GM21381 (cell line): ENCODE results near the gene VPS37C.
A peak's percentile ranks its signal among the peaks of the same experiment; 100 is the strongest.

Experiments used
- ATAC-seq: cut with Tn5 transposase; IDR thresholded peaks from one replicate; pipeline ENCODE4 v1.9.1; 2021; ENCODE audit warnings: mild to moderate bottlenecking, moderate library complexity; ENCODE audit not compliant: unreplicated experiment

The VPS37C gene

DNA sequence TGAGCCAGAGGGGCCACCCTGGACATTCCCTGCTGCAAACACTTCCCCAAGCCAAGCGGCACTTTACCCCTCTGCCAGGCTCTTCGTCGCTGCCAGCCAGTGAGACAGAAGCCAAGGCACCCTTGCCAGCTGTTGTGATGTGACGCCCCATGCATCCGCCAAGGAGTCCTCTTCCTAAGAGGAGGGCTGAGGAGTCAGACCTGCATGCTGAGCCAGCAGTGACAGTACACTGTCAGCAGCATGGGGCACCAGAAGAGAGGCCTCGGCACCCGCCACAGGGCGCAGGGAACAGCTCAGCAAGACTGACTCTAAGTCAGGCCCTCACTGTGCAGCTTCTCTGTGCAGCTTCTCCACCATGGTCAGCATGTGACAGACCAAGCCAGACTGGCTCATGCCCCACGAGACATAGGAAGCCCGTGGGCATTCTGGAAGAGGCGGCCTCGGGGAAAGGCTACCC, 26.4 kb downstream of the VPS37C start:
- ATAC-seq = no peak

DNA sequence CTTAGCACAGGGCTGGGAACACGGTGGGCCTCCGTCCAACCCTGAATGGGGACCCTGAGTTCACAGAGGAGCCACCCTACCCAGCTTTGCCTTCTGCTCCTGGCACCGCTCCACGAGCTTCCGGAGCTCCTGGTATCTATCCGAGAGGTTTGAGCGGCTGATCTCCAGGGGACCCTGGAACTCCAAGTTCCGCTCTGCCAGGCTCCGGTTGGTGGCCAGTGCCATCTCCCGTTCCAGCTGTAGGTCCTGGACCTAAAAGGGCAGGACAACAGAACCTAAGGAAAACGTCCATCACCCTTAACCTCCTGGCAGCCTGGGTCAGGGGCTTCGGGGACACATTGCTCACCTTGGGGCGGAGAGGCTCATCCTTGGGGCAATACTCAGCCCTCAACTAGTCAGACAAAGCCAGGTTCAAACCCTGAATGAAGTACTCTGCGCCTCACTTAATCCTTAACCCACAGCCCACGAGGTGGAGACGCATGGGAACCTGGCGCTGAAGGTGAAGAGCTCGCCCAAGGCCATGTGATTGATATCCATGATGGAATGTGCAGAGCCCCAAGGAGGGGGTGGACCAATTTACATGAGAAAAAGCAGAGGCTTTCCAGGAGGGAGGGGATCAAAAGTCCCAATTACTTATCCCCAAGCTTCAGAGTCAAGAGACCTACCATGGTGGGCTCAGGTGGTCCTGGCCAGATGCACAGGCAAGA, 27.1 kb downstream of the VPS37C start:
- ATAC-seq = no peak

DNA sequence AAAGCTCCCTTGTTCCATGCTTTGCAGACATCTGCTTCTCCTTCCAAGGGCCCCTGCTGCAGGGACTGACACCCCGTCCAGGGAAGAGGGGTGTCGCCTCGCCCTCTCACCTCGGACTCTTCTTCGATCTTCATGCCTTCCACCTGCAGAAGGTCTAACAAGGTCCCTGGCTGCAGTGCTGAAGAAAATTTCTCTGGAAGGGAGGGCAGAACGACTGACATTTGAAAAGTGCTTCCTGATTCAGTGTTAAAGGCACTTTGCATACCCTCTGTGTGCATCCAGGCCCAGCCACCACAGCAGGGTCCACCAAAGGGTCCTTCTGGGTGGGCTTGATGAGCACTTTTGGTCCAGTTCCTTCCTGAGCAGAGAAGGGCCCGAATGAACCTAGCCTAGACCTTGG, 28.1 kb downstream of the VPS37C start:
- ATAC-seq = no peak

DNA sequence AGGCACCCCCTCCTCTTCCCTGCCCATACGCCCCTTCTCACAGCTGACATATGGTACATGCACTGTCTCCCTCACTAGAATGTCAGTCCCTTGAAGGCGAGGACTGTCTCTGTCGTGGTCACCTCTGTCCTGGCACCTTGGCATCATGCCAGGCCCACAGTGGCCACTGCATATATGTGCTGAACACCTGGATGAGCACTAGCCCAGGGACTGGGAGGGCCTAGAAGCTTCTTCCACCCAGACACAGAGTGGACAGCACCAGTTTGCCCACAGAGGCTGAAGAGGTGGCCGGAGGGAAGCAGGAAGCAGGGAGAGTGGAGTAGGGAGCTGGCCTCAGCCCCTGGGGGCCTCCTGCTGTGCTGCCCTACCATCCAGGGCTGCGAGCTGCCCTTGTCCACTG, 28.6 kb downstream of the VPS37C start:
- ATAC-seq = no peak

DNA sequence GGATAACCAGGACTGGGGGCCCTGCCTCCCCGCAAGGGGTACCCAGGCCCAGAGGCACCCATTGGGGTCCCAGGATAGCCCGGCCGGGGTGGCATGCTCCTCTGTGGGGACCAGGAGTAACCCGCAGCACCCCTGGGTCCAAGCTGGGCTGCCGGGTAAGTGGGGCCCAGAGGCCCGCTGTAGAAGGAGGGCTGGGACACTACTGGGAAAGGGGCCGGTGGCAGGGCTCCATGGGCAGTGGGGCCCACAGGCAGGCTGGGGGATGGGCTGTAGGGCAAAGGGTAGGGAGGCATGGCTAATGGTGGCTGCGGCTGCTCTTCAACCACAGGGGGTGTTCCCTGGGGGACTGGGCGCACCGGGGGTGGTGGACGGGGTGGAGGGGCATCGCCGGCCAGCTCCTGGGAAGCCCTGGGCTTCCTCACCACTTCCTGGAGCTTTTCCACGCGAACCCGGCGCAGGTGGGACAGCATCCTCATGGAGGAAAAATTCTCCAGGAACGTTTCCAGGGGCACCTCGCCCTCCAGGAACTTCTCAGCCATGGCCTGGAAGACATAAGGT, 29.1 kb downstream of the VPS37C start:
- ATAC-seq = no peak

DNA sequence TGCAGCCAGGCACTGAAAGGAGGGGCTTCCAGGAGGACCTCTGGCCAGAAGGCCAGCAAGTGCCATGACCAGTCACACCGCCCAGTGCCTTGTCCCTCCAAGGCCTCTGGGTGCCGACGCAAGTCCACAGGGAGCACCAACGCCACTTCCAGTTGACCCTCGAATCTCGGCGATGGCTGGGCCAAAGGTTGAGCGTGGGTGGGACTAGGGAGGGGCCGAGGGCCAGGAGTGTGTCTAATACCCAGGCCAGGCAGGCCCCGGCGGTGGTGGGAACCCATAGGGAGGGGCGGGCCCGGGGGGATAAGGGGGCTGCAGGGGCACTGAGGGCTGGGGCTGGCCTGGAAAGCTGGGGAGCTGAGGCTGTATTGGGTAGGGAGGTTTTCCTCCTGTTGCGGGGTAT, 29.6 kb downstream of the VPS37C start:
- ATAC-seq = no peak

DNA sequence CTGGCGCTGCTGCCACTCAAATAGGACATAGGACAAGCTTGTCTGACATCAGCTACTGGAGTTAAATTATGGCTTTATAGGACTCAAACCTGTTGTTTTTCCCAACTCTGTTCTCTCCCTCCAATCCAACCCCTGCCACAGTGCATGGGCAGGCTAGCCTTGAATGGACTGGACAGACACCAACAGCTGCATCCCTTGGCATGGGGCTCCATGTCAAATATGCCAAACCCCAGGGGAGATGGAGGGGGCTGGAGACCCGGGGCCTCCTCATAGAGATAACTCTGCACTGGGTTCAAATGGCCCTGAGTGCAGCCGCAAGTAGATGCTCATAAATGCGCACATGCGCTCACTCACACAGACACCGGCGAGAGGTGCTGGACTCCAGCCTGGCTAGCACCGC, 30.0 kb downstream of the VPS37C start:
- no peak for ATAC-seq

DNA sequence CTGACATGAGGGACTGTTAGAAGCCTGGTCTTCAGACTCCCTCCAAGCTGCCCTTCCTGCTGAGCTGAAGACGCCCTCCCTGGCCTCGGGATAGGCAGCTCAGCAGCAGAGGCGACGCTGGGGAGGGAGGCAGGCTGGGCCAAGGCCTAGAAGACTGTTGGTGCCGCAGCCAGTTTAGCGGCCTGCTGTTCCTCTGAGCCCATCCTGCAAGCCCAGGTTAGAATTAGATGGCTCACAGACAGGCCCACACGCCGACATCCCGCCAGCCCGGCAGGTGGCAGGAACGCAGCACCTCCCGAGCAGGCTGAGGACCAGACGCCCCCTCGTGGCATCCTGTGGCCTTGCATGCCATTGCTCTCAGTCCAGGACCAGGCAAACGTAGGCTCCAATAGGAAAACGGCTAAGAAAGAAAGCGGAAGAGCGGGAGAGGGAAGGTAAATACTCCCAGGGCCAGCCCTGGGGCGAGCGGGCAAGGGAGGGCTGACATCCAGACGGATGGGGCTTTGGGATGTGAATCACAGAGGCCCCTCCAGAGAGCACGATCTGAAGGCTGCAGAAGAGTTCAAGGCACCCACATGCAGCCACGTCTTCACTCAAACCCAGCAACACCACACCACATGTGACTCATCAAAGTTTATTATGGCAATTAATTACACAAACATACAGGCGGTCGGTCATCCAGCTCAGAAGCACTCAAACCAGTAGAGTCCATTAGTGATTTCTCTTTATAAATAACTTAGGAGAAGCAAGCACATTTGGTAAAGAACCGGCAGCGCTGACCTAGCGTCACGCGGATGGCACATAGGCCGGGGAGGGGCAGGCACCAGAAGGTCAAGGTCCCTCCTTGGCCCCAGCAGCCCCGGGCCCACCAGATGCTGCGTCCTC, 31.3 kb downstream of the VPS37C start:
- peak; percentile 91 for ATAC-seq

DNA sequence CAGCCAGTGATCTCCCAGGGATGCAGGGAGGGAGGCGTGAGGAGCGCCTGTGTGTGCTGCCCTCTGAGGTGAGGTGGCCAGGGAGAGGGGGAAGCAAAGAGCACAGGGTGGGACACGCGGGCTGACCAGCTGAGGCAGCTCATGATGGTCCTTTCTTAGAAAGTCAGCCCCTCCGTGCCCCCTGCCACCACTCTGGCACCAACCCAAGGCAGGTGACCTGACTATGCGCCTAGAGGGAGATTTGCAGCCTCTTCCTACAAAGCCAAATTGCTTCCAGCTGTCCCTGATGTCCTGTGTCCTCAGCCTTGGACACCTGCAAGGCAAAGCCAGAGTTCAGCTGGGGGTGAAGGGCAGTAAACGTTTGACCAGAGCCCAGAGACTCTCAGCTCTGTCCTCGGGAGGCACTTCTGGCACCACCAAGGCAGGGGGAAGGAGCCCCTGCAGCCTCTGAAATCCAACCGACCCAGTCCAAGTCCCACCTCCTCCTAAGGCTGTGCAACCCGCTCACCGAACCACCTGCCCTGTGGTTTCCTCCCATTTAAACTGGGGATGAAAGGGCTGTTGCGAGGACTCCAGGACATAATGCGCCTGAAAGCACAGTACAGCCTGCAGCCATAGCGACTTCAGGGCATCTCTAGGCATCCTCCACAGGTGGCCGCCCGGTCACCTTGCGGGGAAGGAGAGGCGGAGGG, 32.1 kb downstream of the VPS37C start:
- no peak for ATAC-seq

DNA sequence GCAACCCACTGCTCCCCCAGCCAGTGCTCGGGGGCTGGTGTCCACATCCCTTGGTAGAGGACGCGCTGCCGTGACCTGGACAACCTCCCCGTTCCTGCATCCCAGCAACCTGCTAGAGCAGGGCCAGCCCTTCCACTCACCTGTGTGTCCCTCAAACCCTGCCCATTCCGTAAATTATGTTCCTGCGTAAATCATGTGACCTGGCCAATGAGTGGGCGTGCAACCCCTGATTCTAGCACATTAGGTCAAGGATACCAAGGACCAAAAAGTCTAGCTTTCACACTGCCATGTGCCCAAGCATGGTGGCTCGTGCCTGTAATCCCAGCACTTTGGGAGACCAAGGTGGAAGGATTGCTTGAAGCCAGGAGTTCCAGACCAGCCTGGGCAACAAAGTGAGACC, 33.2 kb downstream of the VPS37C start:
- no peak for ATAC-seq

DNA sequence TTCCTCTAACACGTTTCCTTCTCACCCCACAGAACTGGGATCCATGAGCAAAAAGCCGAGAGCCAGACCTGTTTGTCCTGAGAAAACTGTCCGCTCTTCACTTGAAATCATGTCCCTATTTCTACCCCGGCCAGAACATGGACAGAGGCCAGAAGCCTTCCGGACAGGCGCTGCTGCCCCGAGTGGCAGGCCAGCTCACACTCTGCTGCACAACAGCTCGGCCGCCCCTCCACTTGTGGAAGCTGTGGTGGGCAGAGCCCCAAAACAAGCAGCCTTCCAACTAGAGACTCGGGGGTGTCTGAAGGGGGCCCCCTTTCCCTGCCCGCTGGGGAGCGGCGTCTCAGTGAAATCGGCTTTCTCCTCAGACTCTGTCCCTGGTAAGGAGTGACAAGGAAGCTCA, 35.0 kb downstream of the VPS37C start:
- no peak for ATAC-seq

DNA sequence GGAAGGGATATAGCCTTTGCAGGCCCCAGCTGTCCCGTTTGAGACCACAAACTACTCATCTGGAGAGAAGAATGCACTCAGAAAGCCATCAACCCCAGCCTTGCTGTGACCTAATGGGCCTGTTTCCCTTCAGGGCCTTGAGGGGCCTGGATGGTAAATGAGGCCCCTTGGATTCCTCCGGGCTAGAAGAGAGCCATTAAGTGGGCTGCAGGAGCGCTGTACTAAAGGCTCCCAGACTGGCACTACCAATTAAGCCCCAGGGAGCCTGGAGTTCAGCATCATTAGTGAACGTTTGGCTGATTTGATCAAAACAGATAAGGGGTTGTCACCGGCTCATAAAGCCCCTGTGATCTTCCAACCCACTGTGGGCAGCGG, 35.9 kb downstream of the VPS37C start:
- ATAC-seq = no peak

DNA sequence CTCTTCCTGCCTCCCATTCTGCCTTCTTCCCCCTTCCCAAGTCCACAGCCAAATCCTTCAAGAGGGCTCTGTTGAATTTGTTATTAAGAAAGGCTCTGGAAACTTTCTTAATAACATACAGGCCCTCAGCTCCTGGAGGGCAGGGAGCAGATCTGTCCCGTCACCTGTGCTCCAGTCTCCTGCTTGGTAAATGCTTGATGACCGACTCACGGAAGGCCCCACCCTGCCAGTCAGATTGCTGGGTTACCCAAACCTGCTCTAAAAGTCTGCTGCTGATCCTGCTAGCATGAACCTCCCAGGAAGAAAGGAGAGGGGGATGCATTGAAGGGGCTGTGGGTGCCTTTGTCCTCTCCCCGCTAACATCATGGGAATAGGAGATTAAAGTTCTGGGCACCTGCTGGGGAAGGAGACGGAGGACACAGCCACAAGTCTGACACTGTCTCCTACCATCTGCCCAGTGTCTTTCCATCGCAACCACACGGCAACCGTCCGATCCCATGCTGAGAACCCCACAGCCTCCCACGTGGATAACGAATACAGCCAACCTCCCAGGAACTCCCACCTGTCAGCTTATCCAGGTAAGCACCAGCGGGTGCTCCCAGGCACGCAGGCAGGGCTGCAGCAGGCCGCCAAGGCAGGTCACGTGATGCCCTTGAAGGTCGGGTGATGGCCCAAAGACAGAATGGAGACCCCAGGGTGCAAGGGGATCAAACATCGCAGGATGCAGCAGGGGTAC, 36.5 kb downstream of the VPS37C start:
- ATAC-seq = no peak

DNA sequence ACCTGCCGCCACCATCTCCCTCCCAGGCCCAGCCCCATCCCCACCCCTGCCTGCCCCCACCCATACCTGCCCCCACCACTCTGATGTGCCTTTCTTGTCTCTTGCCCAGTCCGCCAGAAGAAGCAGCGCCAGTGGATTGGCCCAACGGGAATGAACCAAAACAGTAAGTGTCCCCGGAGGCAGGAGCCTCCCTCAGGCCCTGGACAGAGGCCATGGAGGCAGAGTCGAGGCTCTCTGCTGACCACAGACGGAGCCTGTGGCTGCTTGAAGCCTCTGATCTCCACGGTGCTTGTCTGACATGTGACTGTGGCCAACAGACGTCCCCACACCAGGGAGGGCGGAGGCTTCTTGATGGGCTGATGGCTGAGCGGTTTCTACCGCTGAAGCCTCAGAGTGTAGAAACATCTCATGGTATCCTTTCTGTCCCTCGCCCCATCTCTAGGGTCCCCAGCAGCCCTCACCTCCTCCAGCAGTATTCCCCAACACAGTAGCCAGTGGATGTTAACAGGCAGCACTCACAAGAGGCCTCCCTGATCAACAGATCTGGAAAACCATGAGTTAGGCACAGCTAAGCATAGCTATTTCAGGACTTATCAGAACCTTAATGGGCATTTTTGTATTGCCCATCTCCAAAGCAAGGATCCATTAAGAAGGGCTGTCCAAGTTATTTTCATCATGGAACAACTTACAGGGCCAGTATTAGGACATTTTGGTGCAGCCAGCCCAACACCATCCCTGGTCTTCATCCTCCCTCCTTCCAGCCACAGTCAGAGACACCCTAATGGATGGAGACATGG, 37.3 kb downstream of the VPS37C start:
- ATAC-seq = no peak

DNA sequence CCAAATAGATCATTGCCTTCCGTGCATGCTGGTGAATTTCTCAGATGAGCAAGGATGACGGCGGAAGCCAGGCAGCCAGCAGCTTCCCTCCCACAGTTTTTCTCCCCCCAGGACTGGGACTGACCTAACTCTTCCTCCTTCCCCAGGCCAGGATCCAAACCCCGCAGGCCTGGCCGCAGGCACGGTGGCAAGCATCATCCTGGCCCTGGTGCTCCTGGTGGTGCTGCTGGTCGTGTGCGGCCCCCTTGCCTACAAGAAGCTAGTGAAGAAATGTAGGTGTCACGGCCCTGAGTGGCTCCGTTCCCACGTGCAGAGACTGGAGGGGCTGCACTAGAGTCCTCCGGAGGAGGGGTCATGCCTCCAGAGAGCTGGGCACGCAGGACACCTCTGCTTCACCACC, 38.5 kb downstream of the VPS37C start:
- no peak for ATAC-seq

DNA sequence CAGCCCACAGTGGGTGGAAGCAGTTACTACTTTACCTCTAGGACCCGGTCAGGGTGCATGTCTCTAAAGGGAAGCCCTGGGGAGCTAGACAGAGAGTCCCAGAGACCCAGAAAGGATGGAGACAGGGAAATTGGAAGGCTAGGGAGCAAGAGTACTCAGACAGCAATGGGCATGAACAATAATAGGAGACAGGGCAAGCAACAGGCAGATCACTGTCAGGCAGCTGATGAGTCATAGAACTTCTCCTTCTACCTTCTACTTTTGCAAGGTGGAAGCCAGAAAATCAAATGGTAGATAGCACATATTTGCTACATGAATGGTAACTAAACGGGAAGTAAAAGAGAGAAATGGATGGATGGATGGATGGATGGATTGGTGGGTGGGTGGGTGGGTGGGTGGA, 39.3 kb downstream of the VPS37C start:
- no peak for ATAC-seq

DNA sequence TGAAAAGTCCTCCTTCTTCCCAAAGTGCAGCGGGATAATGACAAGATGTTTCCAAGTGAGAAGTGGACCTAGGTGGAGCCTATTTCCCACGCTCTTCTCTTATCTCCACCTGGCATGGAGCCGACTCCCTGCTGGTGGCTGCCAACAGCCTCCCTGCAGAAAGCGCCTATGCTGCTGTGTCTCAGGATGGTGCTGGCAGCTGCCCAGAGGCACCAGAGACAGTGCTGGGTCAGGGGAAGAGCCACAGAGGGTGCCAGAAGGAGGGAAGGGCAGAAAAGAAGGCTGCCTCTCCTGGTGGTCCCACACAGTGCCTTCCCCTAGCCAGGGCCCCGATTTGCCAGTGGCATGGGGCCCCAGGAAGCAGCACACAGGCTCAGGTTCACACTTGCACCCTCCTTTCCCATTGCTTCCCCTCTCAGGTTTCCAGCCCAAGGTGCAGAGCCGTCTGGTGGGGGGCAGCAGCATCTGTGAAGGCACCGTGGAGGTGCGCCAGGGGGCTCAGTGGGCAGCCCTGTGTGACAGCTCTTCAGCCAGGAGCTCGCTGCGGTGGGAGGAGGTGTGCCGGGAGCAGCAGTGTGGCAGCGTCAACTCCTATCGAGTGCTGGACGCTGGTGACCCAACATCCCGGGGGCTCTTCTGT, 39.9 kb downstream of the VPS37C start:
- ATAC-seq = no peak

DNA sequence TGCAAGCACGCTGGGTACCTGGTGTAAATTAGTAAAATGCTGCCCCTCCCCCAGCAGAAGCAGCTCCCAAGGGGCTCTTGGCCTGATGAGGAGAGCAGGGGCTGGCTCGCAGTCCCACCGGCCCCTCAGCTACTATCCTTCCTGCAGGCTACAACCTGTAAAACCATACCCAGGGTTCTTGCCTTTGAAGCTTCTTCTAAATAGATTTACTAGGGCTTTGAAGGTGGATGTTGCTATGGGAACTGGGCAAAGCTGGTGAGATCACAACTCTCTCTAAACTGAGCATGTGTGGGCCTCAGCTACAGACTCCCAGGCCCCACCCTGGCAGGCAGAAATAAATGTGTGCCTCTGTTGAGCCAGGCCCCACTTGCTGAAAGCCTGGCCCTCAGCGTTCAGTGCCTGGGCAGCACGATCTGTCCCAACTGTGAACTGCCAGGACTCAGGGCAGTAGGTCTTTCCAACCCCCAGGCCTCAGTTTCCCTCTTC, 40.5 kb downstream of the VPS37C start:
- ATAC-seq = no peak

DNA sequence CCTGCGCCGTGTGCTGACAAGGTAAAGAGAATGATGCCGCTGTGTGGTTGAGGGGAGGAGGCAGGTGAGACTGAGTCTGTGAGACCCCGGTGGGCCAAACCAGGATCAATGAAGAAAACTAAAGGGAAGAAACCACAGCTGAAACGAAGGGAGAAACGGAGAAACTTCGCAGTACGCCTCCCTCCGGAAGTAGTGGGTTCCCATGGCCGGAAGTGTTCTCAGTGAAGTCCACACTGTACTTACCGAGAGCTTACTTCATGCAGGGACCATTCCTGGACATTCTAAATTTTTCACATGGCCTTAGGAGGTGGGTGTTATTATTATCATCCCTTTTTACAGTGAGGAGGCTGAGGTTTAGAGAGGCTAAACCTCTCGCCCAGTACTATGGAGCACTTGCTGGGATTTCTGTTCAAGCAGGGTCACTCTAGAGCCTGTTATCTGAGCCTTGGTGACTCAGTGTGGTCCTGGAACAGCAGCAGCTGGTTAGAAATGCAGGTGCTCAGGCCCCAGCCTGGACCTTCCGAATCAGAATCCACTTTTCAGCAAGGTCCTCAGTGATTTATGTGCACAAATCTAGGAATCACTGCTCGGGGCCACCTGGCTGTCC, 41.0 kb downstream of the VPS37C start:
- no peak for ATAC-seq
